ENCODE data around the gene IFT43. TPM values are rescaled to one million over a fixed set of nuclear protein-coding genes. Genes with fewer than 3 reads are reported as not detected.

The IFT43 gene
- total RNA-seq, 1 experiment from 2014 or later, result 20.0 TPM

DNA sequence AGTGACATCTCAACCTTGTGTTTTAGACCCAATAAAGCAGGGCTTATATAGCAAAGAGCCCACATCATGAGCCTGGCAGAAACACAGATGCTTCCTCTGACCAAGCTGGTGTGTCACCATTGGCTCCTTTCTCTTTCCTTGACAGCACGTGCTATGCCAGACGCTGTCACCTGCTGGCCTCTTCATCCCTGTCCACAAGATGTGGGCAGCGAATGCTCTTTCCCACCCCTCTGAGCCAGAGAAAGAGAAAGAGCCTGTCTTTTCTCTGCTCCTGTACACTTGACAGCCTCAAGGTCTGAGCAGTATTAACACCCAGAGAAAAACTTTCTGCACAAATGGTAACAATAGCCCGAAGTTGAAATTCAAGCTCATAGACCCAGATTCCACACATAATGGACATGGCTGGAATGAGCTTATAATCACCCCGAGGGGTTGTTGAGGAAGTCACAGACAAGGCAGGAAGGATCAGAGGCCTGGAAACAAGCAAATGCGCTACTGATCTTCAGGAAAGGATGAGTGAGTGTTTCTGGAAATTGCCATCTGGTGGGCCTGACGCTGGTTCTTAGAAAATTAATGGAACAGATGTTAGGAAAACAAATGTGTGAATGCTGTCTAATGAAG, 12.7 kb upstream of the IFT43 start:
- BruUV-seq (replicated peaks), result no TSS peak
- ATAC-seq, result no peak
- POLR2A ChIA-PET, result no interaction called here

GRCh38 chr14:75976826-75977581, 8.6 kb upstream of the IFT43 start:
- in situ Hi-C loops (cut with HindIII; ENCODE audit: low pct_unique_long_range_greater_than_20kb, low sequenced_read_pairs) (no loop called here), intact Hi-C loops (cut with micrococcal nuclease; ENCODE audit: unreplicated experiment) (no loop called here)
- ATAC-seq (no peak), DNase-seq (ENCODE audit: low read depth, low spot score) (no peak)
- Histone ChIP-seq H3K36me3 (ENCODE audit: control insufficient read depth, insufficient read depth, low read length) (no peaks in the 10 kb centered on the region), H3K27ac (ENCODE audit: low read length) (no peak overlapping the region), H3K27me3 (ENCODE audit: control insufficient read depth, insufficient read depth, low read length) (no peaks in the 10 kb centered on the region), H3K4me3 (ENCODE audit: low read depth in 2 of 2, low read length in 2 of 2) (no peak overlapping the region), H3K4me1 (ENCODE audit: control insufficient read depth, insufficient read depth, low read length) (peaks cover 7% of the 10 kb centered on the region; the same call in 1 of the 2 replicates), H3K9me3 (ENCODE audit: control insufficient read depth, insufficient read depth, low read depth, low read length) (no peaks in the 10 kb centered on the region)
- POLR2A ChIA-PET, result no interaction called here
- CTCF ChIA-PET, result interaction anchor here (0.6 to 0.7 kb wide), 2 partner anchors 66 to 268 kb away, joined by 4 to 9 read pairs; no protein-coding TSS in a partner anchor
- no TSS peak for BruUV-seq (replicated peaks)
- TF ChIP-seq, protein P1, sequence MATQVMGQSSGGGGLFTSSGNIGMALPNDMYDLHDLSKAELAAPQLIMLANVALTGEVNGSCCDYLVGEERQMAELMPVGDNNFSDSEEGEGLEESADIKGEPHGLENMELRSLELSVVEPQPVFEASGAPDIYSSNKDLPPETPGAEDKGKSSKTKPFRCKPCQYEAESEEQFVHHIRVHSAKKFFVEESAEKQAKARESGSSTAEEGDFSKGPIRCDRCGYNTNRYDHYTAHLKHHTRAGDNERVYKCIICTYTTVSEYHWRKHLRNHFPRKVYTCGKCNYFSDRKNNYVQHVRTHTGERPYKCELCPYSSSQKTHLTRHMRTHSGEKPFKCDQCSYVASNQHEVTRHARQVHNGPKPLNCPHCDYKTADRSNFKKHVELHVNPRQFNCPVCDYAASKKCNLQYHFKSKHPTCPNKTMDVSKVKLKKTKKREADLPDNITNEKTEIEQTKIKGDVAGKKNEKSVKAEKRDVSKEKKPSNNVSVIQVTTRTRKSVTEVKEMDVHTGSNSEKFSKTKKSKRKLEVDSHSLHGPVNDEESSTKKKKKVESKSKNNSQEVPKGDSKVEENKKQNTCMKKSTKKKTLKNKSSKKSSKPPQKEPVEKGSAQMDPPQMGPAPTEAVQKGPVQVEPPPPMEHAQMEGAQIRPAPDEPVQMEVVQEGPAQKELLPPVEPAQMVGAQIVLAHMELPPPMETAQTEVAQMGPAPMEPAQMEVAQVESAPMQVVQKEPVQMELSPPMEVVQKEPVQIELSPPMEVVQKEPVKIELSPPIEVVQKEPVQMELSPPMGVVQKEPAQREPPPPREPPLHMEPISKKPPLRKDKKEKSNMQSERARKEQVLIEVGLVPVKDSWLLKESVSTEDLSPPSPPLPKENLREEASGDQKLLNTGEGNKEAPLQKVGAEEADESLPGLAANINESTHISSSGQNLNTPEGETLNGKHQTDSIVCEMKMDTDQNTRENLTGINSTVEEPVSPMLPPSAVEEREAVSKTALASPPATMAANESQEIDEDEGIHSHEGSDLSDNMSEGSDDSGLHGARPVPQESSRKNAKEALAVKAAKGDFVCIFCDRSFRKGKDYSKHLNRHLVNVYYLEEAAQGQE (IDR thresholded peaks at IDR 0.05; ENCODE audit: insufficient read depth in 1 of 2, low read depth in 2 of 2, low read length in 1 of 2), result no peak
- no peak for TF ChIP-seq TCF7L2 (IDR thresholded peaks at IDR 0.05; ENCODE audit: low read depth, low read length)
- TF ChIP-seq CTCF (IDR thresholded peaks at IDR 0.05), result no peak; the same call in 1 of the 2 replicates
- no peak for TF ChIP-seq POLR2AphosphoS5 (IDR thresholded peaks at IDR 0.05; ENCODE audit: low read depth, low read length)
- no peak for TF ChIP-seq SIN3A (IDR thresholded peaks at IDR 0.05; ENCODE audit: borderline replicate concordance, insufficient read depth, low read depth, low read length)

More for the DNA sequence above, 12.7 kb upstream of the IFT43 start:
- no peaks in the 10 kb centered on the region for H3K9me3 ChIP-seq (ENCODE audit: control insufficient read depth, insufficient read depth, low read depth, low read length)
- H3K27me3 ChIP-seq (ENCODE audit: control insufficient read depth, insufficient read depth, low read length), result no peaks in the 10 kb centered on the region
- in situ Hi-C loops (cut with HindIII; ENCODE audit: low pct_unique_long_range_greater_than_20kb, low sequenced_read_pairs), result no loop called here
- CTCF ChIA-PET, result interaction anchor here (1.4 kb wide), 1 partner anchor 10 kb away, joined by 3 read pairs; no protein-coding TSS in a partner anchor
- DNase-seq (ENCODE audit: low read depth, low spot score), result no peak
- H3K27ac ChIP-seq (ENCODE audit: low read length), result no peak overlapping the region
- intact Hi-C loops (cut with micrococcal nuclease; ENCODE audit: unreplicated experiment), result no loop called here
- TF ChIP-seq TCF7L2 (IDR thresholded peaks at IDR 0.05; ENCODE audit: low read depth, low read length) (no peak), POLR2AphosphoS5 (IDR thresholded peaks at IDR 0.05; ENCODE audit: low read depth, low read length) (no peak)
- H3K4me3 ChIP-seq (ENCODE audit: low read depth in 2 of 2, low read length in 2 of 2), result no peak overlapping the region
- no peaks in the 10 kb centered on the region for H3K36me3 ChIP-seq (ENCODE audit: control insufficient read depth, insufficient read depth, low read length)
- no peaks in the 10 kb centered on the region for H3K4me1 ChIP-seq (ENCODE audit: control insufficient read depth, insufficient read depth, low read length)

Measured in Panc1 (cell line).